ENCODE data around the gene CYP26A1.

DNA sequence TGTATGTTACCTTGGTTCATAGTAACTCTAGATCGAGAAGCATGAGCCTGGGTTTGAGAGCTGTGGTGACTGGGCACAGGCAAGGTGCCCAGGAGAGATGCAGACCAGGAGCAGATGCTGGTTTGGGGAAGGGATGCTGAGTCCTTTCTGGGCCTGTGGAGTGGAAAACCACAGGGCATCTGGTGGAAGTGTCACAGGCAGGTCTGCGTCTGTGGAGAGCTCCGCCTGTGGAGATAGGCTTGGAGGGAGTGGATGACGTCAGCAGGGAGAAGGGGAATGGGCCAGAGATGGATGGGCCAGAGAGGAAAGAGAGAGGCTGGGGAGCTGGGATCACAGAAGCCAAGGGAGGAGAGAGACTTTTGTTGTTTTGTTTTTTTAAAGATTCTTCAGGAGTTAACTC, 14.8 kb downstream of the CYP26A1 start:
- TF ChIP-seq, protein P1, sequence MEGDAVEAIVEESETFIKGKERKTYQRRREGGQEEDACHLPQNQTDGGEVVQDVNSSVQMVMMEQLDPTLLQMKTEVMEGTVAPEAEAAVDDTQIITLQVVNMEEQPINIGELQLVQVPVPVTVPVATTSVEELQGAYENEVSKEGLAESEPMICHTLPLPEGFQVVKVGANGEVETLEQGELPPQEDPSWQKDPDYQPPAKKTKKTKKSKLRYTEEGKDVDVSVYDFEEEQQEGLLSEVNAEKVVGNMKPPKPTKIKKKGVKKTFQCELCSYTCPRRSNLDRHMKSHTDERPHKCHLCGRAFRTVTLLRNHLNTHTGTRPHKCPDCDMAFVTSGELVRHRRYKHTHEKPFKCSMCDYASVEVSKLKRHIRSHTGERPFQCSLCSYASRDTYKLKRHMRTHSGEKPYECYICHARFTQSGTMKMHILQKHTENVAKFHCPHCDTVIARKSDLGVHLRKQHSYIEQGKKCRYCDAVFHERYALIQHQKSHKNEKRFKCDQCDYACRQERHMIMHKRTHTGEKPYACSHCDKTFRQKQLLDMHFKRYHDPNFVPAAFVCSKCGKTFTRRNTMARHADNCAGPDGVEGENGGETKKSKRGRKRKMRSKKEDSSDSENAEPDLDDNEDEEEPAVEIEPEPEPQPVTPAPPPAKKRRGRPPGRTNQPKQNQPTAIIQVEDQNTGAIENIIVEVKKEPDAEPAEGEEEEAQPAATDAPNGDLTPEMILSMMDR (IDR thresholded peaks at IDR 0.05; ENCODE audit: insufficient read depth, low read depth, low read length) = no peak
- TF ChIP-seq EZH2 (IDR thresholded peaks at IDR 0.05; ENCODE audit: insufficient read depth, low read length) = no peak

Data from astrocyte (in vitro differentiated cells and primary cell).